ENCODE measurements around the gene GGCT. TPM values are rescaled to one million over a fixed set of nuclear protein-coding genes. Genes with fewer than 3 reads are reported as not detected.

Gene GGCT
- total RNA-seq, 1 experiment from 2014 or later, result 52.2 TPM

GRCh38 chr7:30463405-30464145, 41.1 kb downstream of the GGCT start:
- no peaks in the 10 kb centered on the region; the same call in 1 of the 2 replicates for H3K4me1 ChIP-seq (ENCODE audit: control insufficient read depth, insufficient read depth, low read length)
- no peak for TF ChIP-seq CTCF (IDR thresholded peaks at IDR 0.05)
- ATAC-seq, result no peak
- H3K27me3 ChIP-seq (ENCODE audit: control insufficient read depth, insufficient read depth, low read length), result no peaks in the 10 kb centered on the region
- H3K9me3 ChIP-seq (ENCODE audit: control insufficient read depth, insufficient read depth, low read depth, low read length), result no peaks in the 10 kb centered on the region
- ChIA-PET POLR2A (no interaction called here), CTCF (no interaction called here)
- no TSS peak for BruUV-seq (replicated peaks)
- DNase-seq (ENCODE audit: low read depth, low spot score), result no peak
- no peaks in the 10 kb centered on the region for H3K36me3 ChIP-seq (ENCODE audit: control insufficient read depth, insufficient read depth, low read length)
- in situ Hi-C loops (cut with HindIII; ENCODE audit: low pct_unique_long_range_greater_than_20kb, low sequenced_read_pairs), result no loop called here
- intact Hi-C loops (cut with micrococcal nuclease; ENCODE audit: unreplicated experiment), result no loop called here
- no peak overlapping the region for H3K4me3 ChIP-seq (ENCODE audit: low read depth in 2 of 2, low read length in 2 of 2)
- no peak overlapping the region for H3K27ac ChIP-seq (ENCODE audit: low read length)

GRCh38 chr7:30462179-30462578, 42.5 kb downstream of the GGCT start:
- ChIA-PET CTCF (no interaction called here), POLR2A (interaction anchor here (0.7 kb wide), 1 partner anchor 263 kb away, joined by 4 read pairs; no protein-coding TSS in a partner anchor)
- no TSS peak for BruUV-seq (replicated peaks)
- DNase-seq (ENCODE audit: low read depth, low spot score) (no peak), ATAC-seq (no peak)
- TF ChIP-seq REST (IDR thresholded peaks at IDR 0.05; ENCODE audit: insufficient read depth in 1 of 2, low read depth in 2 of 2, low read length in 1 of 2) (no peak), SIN3A (IDR thresholded peaks at IDR 0.05; ENCODE audit: borderline replicate concordance, insufficient read depth, low read depth, low read length) (no peak), POLR2AphosphoS5 (IDR thresholded peaks at IDR 0.05; ENCODE audit: low read depth, low read length) (no peak), TCF7L2 (IDR thresholded peaks at IDR 0.05; ENCODE audit: low read depth, low read length) (no peak), CTCF (IDR thresholded peaks at IDR 0.05) (no peak)
- H3K27me3 ChIP-seq (ENCODE audit: control insufficient read depth, insufficient read depth, low read length), result no peaks in the 10 kb centered on the region
- no peaks in the 10 kb centered on the region; the same call in 1 of the 2 replicates for H3K4me1 ChIP-seq (ENCODE audit: control insufficient read depth, insufficient read depth, low read length)
- no peaks in the 10 kb centered on the region for H3K36me3 ChIP-seq (ENCODE audit: control insufficient read depth, insufficient read depth, low read length)
- H3K9me3 ChIP-seq (ENCODE audit: control insufficient read depth, insufficient read depth, low read depth, low read length), result no peaks in the 10 kb centered on the region
- H3K27ac ChIP-seq (ENCODE audit: low read length), result no peak overlapping the region
- no peak overlapping the region for H3K4me3 ChIP-seq (ENCODE audit: low read depth in 2 of 2, low read length in 2 of 2)
- intact Hi-C loops (cut with micrococcal nuclease; ENCODE audit: unreplicated experiment) (no loop called here), in situ Hi-C loops (cut with HindIII; ENCODE audit: low pct_unique_long_range_greater_than_20kb, low sequenced_read_pairs) (no loop called here)

Measured in Panc1 (cell line).